ENCODE results near the gene ZNF616.

DNA sequence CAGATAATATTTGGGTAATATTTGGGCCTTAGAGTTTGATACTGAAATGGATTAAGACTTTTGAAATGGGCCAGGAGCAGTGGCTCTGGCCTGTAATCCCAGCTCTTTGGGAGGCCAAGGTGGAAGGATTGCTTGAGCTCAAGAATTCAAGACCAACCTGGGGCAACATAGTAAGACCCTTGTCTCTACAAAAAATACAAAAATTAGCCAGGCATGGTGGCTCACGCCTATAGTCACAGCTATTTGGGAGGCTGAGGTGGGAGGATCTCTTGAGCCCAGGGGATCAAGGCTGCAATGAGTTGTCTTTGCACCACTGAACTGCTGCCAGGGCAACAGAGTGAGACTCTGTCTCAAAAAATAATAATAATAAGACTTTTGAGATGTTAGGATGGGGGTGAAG lies 32.6 kb upstream of the ZNF616 start:
- TF ChIP-seq, protein P1, sequence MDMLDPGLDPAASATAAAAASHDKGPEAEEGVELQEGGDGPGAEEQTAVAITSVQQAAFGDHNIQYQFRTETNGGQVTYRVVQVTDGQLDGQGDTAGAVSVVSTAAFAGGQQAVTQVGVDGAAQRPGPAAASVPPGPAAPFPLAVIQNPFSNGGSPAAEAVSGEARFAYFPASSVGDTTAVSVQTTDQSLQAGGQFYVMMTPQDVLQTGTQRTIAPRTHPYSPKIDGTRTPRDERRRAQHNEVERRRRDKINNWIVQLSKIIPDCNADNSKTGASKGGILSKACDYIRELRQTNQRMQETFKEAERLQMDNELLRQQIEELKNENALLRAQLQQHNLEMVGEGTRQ (IDR thresholded peaks at IDR 0.05; ENCODE audit: borderline replicate concordance, low read depth, low read length), result no peak
- TF ChIP-seq JUND (IDR thresholded peaks at IDR 0.05), result no peak

Measured in SK-N-SH (cell line).